HepG2 (cell line): ENCODE measurements around the gene TEX19. TPM values are rescaled to one million over a fixed set of nuclear protein-coding genes. Genes with fewer than 3 reads are reported as not detected.

Experiments used
- HNRNPK ChIP-seq: fragments of 200-400 bp; formaldehyde crosslinking; IDR thresholded peaks from 2 replicates; pipeline ENCODE4 v1.6.1; 2018; ENCODE audit warnings: low read length, low read depth, moderate library complexity, mild to moderate bottlenecking; ENCODE audit not compliant: poor library complexity, severe bottlenecking
- MIER2 ChIP-seq: IDR thresholded peaks from 2 replicates; pipeline ENCODE4 v1.6.1; 2016; ENCODE audit warnings: missing biosample characterization, missing genetic modification reagents
- PTBP1 ChIP-seq: fragments of 200-400 bp; formaldehyde crosslinking; IDR thresholded peaks from 2 replicates; pipeline ENCODE4 v1.6.1; 2018; ENCODE audit warnings: low read length, low read depth; ENCODE audit not compliant: poor library complexity, severe bottlenecking
- ZNF703 ChIP-seq: sonication (generic); formaldehyde crosslinking; IDR thresholded peaks from 2 replicates; pipeline ENCODE4 v1.5.1; 2020; ENCODE audit warnings: missing genetic modification reagents, mild to moderate bottlenecking, moderate library complexity, borderline replicate concordance
- ZNF761 ChIP-seq: sonication (generic); formaldehyde crosslinking; conservative IDR thresholded peaks from 2 replicates; pipeline ENCODE4 v1.4.0; 2020; ENCODE audit warnings: mild to moderate bottlenecking, missing genetic modification reagents
- polyA plus RNA-seq, 8 experiments: library from polyadenylated mRNA; depleted of rRNA in 3 of 8; stranded (reverse) in 7 of 8; unstranded in 1 of 8; fragments of >200 nt; fragmentation: Illumina TruSeq in 4 of 8; extraction: Trizol in 4 of 8; gene quantifications; 2 replicates each; pipeline versions ENCODE4 v1.2.1 to v1.2.3, GENCODE V29; 2011 to 2016; ENCODE audit warnings: low read depth in 4 of 8, missing spikeins in 1 of 8, mixed read lengths in 1 of 8; ENCODE audit not compliant: insufficient read depth in 1 of 8
- total RNA-seq, 5 experiments: library from RNA; depleted of rRNA; stranded (reverse); fragments of >200 nt; fragmentation: Illumina TruSeq; extraction: Trizol; gene quantifications; 2 replicates each; pipeline ENCODE4 v1.2.3, GENCODE V29; 2016; ENCODE audit warnings: low read depth in 1 of 5
- TF ChIP-seq, protein P1 (sequence below): IDR thresholded peaks from 2 replicates; pipeline ENCODE4 v1.6.1; 2016; ENCODE audit warnings: low read depth, missing genetic modification reagents, missing compliant biosample characterization
- TF ChIP-seq, protein P2 (sequence below): sonication (generic); formaldehyde crosslinking; IDR thresholded peaks from 2 replicates; pipeline ENCODE4 v1.9.0; 2022; ENCODE audit warnings: low read depth, missing genetic modification reagents
- TF ChIP-seq, protein P3 (sequence below), 2 experiments: IDR thresholded peaks; 2 replicates each; pipeline ENCODE4 v1.6.1; 2011 to 2012; ENCODE audit warnings: low read length in 2 of 2, borderline replicate concordance in 1 of 2, low read depth in 1 of 2, mild to moderate bottlenecking in 1 of 2, moderate library complexity in 1 of 2
- TF ChIP-seq, protein P4 (sequence below): sonication (generic); formaldehyde crosslinking; IDR thresholded peaks from 2 replicates; pipeline ENCODE4 v1.4.0; 2020; ENCODE audit warnings: missing genetic modification reagents
- TF ChIP-seq, protein P5 (sequence below), 2 experiments: sonication (generic) in 1 of 2; formaldehyde crosslinking in 1 of 2; IDR thresholded peaks; 2 replicates each; pipeline versions ENCODE4 v1.4.0 to v1.6.1; 2018 to 2020; ENCODE audit warnings: missing genetic modification reagents in 2 of 2, borderline replicate concordance in 1 of 2, low read depth in 1 of 2, mild to moderate bottlenecking in 1 of 2, missing biosample characterization in 1 of 2

The TEX19 gene
- total and polyA plus RNA-seq, 2 of the 13 experiments (the other 11 are each of a cell fraction or from before 2014, with no cell fraction given) = 1.3 to 6.0 TPM

DNA sequence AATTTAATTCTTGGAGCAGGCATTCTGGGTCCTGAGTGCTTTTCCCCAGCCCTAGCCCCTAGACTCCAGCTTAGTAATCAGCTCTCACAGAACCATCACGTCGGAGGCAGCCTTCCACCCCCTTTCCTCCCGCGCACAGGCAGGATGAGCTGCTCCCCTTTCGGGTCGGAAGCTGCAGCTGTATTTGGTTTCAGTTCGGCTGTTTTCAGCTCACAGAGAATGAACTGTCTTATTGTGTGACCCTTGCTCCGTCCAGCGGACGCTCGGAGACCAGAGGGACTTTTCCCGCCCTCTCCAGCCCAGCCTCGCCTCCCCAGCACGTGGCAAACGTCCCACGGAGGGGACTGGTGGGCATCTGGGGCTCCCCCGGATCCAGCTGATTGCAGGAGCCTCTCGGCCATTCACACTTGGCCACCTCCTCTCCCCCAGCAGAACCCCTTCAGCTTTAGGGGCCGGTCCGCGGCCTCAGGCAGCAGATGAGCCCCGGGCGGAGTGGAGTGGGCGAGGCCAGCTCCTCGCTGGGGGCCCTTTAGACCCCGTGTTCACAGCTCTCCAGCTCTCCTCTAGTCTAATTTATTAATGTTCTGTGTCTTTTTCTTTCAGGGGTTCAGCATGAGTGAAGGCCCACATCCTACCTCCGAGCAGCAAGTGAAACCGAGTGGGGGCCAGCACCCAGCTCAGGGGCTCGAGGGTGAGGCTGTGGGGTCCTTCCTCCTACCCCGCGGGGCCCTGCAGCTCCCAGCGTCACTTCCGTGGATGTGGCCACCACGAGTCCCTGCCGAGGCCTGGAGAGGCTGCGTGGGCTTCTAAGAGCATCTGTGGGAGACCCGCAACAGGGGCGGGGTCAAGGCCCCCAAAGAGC, 11.7 kb downstream of the TEX19 start (continued):
- TF ChIP-seq, protein P1, sequence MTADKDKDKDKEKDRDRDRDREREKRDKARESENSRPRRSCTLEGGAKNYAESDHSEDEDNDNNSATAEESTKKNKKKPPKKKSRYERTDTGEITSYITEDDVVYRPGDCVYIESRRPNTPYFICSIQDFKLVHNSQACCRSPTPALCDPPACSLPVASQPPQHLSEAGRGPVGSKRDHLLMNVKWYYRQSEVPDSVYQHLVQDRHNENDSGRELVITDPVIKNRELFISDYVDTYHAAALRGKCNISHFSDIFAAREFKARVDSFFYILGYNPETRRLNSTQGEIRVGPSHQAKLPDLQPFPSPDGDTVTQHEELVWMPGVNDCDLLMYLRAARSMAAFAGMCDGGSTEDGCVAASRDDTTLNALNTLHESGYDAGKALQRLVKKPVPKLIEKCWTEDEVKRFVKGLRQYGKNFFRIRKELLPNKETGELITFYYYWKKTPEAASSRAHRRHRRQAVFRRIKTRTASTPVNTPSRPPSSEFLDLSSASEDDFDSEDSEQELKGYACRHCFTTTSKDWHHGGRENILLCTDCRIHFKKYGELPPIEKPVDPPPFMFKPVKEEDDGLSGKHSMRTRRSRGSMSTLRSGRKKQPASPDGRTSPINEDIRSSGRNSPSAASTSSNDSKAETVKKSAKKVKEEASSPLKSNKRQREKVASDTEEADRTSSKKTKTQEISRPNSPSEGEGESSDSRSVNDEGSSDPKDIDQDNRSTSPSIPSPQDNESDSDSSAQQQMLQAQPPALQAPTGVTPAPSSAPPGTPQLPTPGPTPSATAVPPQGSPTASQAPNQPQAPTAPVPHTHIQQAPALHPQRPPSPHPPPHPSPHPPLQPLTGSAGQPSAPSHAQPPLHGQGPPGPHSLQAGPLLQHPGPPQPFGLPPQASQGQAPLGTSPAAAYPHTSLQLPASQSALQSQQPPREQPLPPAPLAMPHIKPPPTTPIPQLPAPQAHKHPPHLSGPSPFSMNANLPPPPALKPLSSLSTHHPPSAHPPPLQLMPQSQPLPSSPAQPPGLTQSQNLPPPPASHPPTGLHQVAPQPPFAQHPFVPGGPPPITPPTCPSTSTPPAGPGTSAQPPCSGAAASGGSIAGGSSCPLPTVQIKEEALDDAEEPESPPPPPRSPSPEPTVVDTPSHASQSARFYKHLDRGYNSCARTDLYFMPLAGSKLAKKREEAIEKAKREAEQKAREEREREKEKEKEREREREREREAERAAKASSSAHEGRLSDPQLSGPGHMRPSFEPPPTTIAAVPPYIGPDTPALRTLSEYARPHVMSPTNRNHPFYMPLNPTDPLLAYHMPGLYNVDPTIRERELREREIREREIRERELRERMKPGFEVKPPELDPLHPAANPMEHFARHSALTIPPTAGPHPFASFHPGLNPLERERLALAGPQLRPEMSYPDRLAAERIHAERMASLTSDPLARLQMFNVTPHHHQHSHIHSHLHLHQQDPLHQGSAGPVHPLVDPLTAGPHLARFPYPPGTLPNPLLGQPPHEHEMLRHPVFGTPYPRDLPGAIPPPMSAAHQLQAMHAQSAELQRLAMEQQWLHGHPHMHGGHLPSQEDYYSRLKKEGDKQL (CRISPR knock-in tag) = no peak
- peak; percentile 89; the same call in 1 of the 2 replicates for TF ChIP-seq ZNF761 (CRISPR knock-in tag)
- TF ChIP-seq HNRNPK = no peak
- TF ChIP-seq, protein P2, sequence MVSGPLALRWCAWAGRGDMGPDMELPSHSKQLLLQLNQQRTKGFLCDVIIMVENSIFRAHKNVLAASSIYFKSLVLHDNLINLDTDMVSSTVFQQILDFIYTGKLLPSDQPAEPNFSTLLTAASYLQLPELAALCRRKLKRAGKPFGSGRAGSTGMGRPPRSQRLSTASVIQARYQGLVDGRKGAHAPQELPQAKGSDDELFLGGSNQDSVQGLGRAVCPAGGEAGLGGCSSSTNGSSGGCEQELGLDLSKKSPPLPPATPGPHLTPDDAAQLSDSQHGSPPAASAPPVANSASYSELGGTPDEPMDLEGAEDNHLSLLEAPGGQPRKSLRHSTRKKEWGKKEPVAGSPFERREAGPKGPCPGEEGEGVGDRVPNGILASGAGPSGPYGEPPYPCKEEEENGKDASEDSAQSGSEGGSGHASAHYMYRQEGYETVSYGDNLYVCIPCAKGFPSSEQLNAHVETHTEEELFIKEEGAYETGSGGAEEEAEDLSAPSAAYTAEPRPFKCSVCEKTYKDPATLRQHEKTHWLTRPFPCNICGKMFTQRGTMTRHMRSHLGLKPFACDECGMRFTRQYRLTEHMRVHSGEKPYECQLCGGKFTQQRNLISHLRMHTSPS = 0 out of 2 replicates have a peak, but pooled peaks have one; percentile 24
- TF ChIP-seq, protein P3, sequence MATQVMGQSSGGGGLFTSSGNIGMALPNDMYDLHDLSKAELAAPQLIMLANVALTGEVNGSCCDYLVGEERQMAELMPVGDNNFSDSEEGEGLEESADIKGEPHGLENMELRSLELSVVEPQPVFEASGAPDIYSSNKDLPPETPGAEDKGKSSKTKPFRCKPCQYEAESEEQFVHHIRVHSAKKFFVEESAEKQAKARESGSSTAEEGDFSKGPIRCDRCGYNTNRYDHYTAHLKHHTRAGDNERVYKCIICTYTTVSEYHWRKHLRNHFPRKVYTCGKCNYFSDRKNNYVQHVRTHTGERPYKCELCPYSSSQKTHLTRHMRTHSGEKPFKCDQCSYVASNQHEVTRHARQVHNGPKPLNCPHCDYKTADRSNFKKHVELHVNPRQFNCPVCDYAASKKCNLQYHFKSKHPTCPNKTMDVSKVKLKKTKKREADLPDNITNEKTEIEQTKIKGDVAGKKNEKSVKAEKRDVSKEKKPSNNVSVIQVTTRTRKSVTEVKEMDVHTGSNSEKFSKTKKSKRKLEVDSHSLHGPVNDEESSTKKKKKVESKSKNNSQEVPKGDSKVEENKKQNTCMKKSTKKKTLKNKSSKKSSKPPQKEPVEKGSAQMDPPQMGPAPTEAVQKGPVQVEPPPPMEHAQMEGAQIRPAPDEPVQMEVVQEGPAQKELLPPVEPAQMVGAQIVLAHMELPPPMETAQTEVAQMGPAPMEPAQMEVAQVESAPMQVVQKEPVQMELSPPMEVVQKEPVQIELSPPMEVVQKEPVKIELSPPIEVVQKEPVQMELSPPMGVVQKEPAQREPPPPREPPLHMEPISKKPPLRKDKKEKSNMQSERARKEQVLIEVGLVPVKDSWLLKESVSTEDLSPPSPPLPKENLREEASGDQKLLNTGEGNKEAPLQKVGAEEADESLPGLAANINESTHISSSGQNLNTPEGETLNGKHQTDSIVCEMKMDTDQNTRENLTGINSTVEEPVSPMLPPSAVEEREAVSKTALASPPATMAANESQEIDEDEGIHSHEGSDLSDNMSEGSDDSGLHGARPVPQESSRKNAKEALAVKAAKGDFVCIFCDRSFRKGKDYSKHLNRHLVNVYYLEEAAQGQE (IDR thresholded peaks at IDR 0.05; ENCODE audit: borderline replicate concordance in 1 of 2, low read depth in 1 of 2, low read length in 2 of 2) = no peak
- TF ChIP-seq, protein P4, sequence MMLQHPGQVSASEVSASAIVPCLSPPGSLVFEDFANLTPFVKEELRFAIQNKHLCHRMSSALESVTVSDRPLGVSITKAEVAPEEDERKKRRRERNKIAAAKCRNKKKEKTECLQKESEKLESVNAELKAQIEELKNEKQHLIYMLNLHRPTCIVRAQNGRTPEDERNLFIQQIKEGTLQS (CRISPR knock-in tag) = peak; percentile 59; the same call in 1 of the 2 replicates
- TF ChIP-seq MIER2 (CRISPR knock-in tag) = peak; percentile 77; the same call in 1 of the 2 replicates
- TF ChIP-seq, protein P5, sequence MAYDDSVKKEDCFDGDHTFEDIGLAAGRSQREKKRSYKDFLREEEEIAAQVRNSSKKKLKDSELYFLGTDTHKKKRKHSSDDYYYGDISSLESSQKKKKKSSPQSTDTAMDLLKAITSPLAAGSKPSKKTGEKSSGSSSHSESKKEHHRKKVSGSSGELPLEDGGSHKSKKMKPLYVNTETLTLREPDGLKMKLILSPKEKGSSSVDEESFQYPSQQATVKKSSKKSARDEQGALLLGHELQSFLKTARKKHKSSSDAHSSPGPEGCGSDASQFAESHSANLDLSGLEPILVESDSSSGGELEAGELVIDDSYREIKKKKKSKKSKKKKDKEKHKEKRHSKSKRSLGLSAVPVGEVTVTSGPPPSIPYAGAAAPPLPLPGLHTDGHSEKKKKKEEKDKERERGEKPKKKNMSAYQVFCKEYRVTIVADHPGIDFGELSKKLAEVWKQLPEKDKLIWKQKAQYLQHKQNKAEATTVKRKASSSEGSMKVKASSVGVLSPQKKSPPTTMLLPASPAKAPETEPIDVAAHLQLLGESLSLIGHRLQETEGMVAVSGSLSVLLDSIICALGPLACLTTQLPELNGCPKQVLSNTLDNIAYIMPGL (CRISPR knock-in tag; IDR thresholded peaks at IDR 0.05; ENCODE audit: borderline replicate concordance in 1 of 2, low read depth in 1 of 2) = peak; percentile 68 to 70; a peak in 2 of 4 replicates
- TF ChIP-seq PTBP1 = no peak
- TF ChIP-seq ZNF703 (CRISPR knock-in tag) = peak; percentile 87
